HG03460 (cell line): ENCODE data around the gene TMEM170A.

Source experiments
- ATAC-seq: cut with Tn5 transposase; IDR thresholded peaks from one replicate; pipeline ENCODE4 v1.9.1; 2021; ENCODE audit not compliant: unreplicated experiment

TMEM170A gene

DNA sequence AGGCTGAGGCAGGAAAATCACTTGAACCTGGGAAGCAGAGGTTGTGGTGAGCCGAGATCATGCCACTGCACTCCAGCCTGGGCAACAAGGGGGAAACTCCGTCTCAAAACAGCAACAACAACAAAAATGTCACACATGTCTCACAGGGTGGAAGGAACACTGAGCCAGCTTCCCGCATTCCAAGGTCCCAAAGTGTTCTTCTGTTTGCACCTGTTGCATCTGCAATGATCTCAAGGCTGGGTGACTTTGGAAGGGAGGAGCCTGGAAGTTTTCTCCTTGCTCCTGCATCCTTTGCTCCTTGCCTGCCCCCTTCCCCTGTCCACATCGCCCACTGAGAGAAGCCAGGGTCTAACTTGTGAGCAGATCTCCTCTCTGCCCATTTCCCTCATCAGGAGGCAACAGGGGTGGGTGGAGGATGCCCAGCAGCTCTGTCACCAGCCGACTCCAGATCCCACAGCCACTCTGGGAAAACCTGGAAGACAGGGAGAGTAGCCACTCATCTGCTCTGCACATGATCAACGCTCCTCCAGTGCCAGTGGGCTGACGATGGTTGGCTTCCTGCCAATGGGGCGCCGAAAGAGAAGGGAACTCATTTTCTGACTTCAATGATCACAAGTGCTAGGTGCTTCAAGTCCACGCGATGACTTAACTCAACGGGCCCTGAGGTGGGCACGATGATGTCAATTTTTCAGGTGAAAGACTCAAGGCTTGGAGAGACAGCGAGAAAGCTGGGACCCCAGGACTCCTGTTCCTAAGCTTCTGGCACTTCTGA, 18.1 kb upstream of the TMEM170A start:
- no peak for ATAC-seq

DNA sequence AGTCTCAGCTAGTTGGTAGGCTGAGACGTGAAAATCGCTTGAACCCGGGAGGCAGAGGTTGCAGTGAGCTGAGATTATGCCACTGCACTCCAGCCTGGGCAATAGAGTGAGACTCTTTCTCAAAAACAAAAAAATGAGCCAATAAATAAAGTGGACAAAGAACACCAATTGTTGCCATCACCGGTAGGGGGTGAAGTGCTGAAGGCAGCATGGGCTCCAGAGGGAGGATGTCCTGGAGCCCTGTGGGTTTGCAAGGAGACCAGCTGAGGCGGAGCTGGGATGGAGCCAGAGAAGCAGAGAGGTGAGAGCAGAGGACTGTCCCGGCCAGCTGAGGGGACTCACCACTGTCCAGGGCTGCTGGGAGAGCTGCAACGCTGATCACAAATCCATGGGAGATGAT, 17.0 kb upstream of the TMEM170A start:
- ATAC-seq, result no peak

DNA sequence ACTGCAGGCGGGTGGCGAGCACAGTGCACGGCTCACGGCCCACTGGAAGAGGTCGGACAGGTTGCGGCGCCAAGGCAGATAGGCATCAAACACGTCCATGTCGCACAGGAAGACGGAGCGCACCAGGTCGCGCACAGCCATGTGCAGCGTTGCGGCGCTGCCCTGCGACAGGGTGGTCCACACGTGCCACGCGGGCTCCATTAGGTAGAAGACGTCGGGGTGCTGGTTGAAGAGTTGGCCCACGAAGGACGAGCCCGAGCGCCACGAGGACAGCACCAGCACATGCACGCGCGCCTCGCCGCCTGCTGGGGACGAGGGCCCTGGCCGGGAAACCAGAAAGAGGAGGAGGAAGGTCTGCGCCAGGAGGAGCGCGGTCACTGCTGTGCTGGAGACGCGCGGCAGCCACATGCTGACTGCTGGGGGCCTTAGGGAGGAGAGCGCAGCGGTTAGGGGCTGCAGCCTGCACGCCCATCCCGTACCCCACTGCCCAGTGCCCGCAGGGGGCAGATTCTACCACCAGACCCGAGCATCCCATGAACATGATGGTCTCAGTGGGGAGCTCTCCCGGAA, 15.0 kb upstream of the TMEM170A start:
- ATAC-seq, result no peak

DNA sequence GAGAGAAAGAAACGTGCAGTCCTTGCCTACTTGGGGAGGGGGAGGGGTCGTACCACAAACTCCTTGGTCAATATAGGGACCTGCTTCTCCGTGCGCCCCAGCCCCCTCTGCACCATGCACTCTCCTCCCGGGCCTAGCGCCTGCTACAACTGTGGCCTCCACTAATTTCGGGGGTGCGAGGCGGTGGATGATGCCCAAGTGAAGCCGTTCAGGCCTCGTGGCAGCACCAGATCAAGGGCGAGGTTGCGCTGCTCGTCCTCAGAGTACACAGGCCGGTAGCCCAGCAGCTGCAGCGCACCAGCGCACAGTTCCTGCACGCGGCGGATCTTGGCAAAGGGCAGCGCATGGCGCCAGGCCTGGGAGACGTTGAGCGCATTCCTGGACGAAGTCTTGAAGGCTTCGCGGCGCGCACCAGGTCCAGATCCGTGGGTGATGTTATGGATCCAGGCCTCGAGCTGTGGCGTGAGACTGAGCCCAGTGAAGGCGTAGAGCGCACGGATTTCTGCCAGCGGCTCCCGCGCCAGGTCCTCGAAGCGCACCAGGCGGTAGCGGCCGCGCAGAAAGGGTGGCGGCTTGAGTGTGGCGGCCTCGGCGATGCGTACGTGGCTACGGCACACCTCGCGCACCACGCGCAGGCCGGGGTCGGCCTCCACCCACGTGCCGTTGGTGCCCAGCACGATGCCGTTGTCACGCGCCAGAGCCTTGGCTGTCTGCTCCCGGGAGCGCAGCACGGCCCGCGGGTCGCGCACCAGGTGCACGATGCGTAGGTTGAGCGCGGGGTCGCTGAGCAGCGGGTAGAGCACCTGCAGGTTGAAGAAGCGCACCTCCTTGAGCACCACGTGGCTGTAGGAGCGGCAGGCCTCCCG, 14.2 kb upstream of the TMEM170A start:
- no peak for ATAC-seq

DNA sequence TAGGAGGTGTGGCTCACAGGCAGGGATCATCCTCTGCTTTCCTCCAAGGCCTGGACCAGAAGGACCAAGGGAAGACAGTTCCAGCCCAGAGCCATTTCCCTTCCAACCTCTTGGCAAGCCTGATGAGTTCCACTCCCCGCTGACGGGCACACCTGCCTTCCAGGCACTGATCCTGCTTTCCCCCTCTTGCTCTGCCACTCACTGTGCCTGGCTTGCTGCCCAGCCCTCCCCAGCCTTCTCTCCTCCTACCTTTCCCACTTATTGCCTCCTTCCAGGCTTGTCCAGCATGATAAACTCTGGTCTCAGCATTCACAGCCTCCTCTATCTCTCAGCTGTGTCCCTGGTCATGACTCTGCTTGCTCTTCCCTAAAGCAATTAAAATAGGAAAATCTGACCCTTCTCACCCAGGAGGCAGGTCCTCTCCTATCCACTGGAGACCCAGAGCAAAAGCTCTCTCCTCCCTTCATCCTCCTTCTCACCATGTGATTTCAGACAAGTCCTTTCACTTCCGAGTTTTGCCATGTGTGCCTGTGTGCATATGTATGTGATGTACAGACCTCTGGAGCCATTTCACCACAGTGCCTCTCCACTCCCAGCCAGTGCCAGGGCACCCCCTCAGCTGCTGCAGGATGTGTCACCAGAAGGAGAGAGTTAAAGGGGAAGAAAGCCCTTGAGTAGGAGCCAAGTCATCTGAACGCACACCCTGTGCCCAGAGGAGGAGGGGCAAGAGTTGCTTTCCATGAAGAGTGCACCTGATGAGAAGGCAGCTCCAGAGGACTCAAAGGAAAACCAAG, 13.4 kb upstream of the TMEM170A start:
- ATAC-seq, result no peak

- ATAC-seq, result no peak
Observed at GRCh38 chr16:75476817-75477216, 12.3 kb upstream of the TMEM170A start.

- ATAC-seq, result no peak
Observed at GRCh38 chr16:75475420-75475847, 10.9 kb upstream of the TMEM170A start.

DNA sequence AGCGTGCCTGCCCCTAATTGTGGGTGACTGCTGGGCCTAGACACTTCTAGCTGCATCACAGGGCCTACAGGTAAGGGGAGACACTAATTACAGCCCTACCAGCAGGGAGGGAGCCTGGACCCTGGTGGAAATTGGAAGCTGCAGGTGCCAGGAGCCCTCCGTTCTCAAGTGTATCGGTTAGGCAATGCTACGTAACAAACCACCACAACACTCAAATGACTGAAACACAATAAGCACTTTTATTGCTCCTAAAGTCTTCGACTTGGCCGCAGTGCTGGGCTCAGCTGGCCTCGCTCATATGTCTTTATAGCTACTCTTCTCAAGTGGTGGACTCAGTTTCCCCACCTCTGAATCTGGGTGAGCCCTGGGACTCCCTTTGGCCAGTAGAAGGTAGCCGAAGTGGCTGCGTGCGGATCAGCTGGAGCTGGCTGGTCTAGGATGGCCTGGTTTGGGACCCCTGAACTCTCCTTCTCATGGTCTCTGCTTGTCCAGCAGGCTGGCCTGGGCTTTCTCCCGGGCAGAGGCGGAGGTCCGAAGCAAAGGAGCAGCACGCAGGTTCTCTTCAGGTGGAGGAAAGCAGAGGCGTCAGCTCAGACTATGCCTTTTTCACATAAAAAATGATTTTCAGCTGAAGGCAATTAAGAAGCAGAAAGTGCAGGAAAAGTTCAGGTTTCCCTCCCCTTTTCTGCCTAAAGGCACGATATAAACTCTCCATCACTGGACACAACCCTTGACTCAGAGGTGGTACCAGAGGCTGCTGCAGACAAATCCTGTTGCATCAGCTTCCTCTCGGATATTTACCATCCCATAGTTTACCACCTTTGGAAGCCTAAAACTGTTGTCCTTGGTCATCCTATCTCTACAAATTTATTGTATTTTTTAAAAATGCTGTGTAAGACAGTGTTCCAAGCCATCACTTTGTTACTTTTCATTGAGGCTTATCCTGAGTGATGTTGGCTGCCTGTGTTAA, 8.7 kb upstream of the TMEM170A start:
- ATAC-seq, result no peak

- ATAC-seq, result peak; percentile 82
Observed at GRCh38 chr16:75471723-75472633, 7.5 kb upstream of the TMEM170A start.

DNA sequence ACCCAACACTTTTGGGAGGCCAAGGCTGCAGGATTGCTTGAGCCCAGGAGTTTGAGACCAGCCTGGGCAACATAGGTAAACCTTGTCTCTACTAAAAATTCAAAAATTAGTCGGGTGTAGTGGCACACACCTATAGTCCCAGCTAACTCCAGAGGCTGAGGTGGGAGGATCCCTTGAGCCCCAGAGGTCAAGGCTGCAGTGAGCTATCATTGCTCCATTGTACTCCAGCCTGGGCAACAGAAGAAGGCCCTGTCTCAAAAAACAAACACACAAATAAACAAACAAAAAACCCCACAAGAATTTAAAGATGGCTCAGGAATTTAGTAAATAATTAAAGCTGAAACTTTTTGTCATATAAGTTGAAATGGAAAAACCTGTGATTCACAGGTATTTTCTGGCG, 2.3 kb upstream of the TMEM170A start:
- ATAC-seq, result no peak

DNA sequence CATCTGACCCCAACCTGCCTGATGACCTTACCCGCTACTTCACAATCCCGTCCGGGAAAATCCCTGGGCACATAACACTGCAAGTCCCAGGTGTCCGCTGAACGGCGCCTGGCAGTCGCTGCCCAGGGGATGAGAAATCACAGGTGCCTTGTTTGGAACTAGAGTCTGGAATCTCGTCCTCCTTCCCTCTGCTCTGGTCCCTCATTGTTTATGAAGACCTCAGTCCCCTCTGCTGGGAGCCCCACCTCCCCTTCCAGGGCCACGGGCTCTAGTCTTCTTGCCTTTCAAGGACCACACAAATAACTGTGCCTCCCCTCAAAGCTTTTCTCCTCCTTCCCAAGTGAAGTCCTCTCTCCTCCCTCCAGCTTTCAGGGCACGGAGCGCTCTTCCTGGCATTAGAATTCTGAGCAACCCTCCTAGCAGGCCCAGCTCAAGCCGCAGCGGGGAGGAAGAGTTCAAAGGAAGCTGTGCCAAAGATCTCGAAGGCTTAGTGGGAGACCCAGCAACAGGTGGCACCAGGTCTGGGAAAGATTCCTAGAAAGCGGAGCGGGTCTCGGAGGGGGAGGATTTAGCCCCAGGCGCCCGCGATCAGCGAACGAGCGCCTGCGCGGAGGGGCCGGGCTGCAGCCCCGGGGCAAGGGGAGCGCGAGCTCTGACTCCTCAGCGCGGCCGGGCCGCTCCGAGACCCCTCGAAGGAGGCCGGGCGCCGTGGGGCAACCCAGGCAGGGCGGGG, 934 bp downstream of the TMEM170A start:
- ATAC-seq, result peak; percentile 16

DNA sequence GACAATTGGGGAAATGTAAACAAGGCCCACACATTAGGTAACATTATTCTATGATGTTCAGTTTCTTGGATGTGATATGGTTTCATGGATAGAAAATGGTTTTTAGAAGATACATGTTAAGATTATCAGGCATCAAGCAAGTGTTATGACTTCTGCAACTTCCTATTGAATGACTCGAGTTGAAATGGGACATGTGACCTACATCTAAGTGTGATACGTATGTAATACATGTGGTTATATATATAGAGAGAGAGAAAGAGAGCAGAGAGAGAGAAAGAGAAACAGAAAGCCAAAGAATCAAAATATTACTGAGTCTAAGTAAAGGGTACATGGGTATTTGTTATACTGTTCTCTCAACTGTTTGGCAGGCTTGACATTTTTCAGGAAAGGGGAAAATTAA, 1.7 kb downstream of the TMEM170A start:
- ATAC-seq, result no peak

- ATAC-seq, result no peak
Observed at GRCh38 chr16:75461575-75461974, 2.9 kb downstream of the TMEM170A start.

DNA sequence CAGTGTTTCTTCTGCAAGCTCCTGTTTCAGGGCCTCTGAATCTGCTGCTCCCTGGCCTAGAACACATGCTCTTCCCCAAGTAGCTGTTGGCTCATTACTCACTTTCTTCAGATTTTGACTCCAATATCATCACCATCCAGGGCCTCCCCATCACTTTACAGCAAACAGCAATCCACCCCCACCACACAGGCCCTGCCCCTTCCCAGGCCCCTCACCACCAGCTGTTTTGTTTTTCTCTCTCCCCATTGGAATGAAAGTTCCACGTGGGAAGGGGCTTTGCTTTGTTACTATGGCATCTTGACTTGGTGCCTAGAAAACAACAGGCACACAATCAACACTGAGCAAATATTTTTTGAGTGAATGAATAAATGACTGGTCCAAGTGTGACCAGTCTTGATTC, 4.0 kb downstream of the TMEM170A start:
- ATAC-seq, result no peak

- ATAC-seq, result no peak
Observed at GRCh38 chr16:75459691-75460090, 4.8 kb downstream of the TMEM170A start.

GRCh38 chr16:75458439-75458838, 6.0 kb downstream of the TMEM170A start:
- ATAC-seq, result no peak

DNA sequence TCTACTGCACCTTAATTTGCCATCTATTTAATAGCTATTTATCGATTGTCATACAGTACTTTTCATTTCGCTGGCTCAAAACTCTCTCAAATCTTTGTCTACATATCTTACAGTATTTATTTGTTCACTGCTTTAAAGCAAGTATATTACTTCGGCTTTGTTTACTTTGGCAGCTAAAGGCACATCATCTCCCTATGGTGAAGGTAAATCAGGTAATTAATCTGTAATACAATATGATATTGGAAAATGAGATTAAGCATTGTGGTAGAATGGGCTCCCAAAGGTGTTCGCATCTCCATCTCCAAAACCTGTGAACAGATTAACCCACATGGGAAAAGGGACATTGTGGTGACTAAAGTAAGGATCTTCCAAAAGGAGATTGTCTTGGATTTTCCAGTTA, 6.5 kb downstream of the TMEM170A start:
- ATAC-seq, result no peak

DNA sequence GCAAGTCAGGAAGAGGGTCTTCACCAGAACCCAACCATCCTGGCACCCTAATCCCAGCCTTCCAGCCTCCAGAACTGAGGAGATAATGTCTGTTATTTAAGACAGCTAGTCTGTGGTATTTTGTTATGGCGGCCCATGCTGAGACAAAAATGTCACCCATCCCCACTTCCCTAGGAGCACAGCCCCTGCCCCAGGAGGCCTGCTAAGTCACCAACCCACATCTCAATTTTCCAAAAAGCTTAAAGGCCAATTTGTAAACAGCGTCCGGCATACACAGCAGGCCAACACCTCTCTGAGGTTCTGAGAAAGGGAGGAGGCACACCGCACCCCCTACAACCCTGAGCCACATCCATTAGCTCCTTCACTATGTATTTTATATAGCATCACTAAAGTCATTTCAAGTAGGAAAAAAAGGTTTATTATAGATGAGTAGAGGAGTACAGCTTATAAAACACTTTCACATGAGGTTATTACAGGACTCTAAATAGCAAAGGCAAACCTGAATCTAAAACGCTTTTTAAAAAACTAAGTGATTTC, 6.9 kb downstream of the TMEM170A start:
- ATAC-seq, result no peak
